ENCODE data around the gene C2orf15. TPM values are rescaled to one million over a fixed set of nuclear protein-coding genes. Genes with fewer than 3 reads are reported as not detected.

C2orf15 gene
- polyA plus RNA-seq, 1 donor from 2014 or later: 12.8 TPM

GRCh38 chr2:99152199-99152895 is 10.8 kb downstream of the C2orf15 start:
- Histone ChIP-seq H3K4me2 (ENCODE audit: low read length) (no peak overlapping the region), H3K9ac (ENCODE audit: low read length) (no peak overlapping the region), H3K4me3 (ENCODE audit: low read length) (no peak overlapping the region), H3K9me3 (ENCODE audit: low read length) (no peaks in the 10 kb centered on the region), H3K27me3 (ENCODE audit: insufficient read depth, low read depth, low read length) (no peaks in the 10 kb centered on the region), H3K36me3 (ENCODE audit: insufficient read depth, low read length) (no peaks in the 10 kb centered on the region), H4K20me1 (ENCODE audit: insufficient read depth) (no peaks in the 10 kb centered on the region), H3K9me2 (ENCODE audit: insufficient read depth, low read length) (no peaks in the 10 kb centered on the region), H2AFZ (ENCODE audit: low read depth, low read length) (no peak overlapping the region), H3F3A (ENCODE audit: insufficient read depth, low read length, poor library complexity, severe bottlenecking) (no peaks in the 10 kb centered on the region), H3K79me2 (replicated peaks; ENCODE audit: insufficient read depth, low read length) (no peaks in the 10 kb centered on the region), H3K27ac (ENCODE audit: low read length) (no peak overlapping the region)
- TF ChIP-seq CTCF (IDR thresholded peaks at IDR 0.05; ENCODE audit: poor library complexity, severe bottlenecking) (no peak), POLR2AphosphoS5 (IDR thresholded peaks at IDR 0.05) (no peak)

GRCh38 chr2:99153921-99154604 is 12.6 kb downstream of the C2orf15 start:
- no peaks in the 10 kb centered on the region for H3K9me2 ChIP-seq (ENCODE audit: insufficient read depth, low read length)
- H3K9me3 ChIP-seq (ENCODE audit: low read length): no peaks in the 10 kb centered on the region
- H3K4me2 ChIP-seq (ENCODE audit: low read length): peak overlapping the region; percentile 96
- H3F3A ChIP-seq (ENCODE audit: insufficient read depth, low read length, poor library complexity, severe bottlenecking): no peaks in the 10 kb centered on the region
- peak overlapping the region; percentile 67 for H2AFZ ChIP-seq (ENCODE audit: low read depth, low read length)
- H4K20me1 ChIP-seq (ENCODE audit: insufficient read depth): no peaks in the 10 kb centered on the region
- H3K27ac ChIP-seq (ENCODE audit: low read length): peak overlapping the region; percentile 74
- H3K79me2 ChIP-seq (replicated peaks; ENCODE audit: insufficient read depth, low read length): no peaks in the 10 kb centered on the region
- H3K9ac ChIP-seq (ENCODE audit: low read length): peak overlapping the region; percentile 74
- no peaks in the 10 kb centered on the region for H3K27me3 ChIP-seq (ENCODE audit: insufficient read depth, low read depth, low read length)
- peak overlapping the region; percentile 78 for H3K4me3 ChIP-seq (ENCODE audit: low read length)
- H3K36me3 ChIP-seq (ENCODE audit: insufficient read depth, low read length): no peaks in the 10 kb centered on the region
- TF ChIP-seq RAD21 (conservative IDR thresholded peaks at IDR 0.05): no peak
- no peak for TF ChIP-seq EP300 (conservative IDR thresholded peaks at IDR 0.05; ENCODE audit: poor library complexity, severe bottlenecking)
- no peak for TF ChIP-seq CTCF (IDR thresholded peaks at IDR 0.05; ENCODE audit: poor library complexity, severe bottlenecking)
- no peak for TF ChIP-seq REST (IDR thresholded peaks at IDR 0.05; ENCODE audit: borderline replicate concordance)
- TF ChIP-seq POLR2AphosphoS5 (IDR thresholded peaks at IDR 0.05): no peak
- no peak for TF ChIP-seq SMC3 (conservative IDR thresholded peaks at IDR 0.05; ENCODE audit: poor library complexity)
- no peak for TF ChIP-seq EZH2 (IDR thresholded peaks at IDR 0.05; ENCODE audit: borderline replicate concordance, insufficient read depth, low read length, poor library complexity, severe bottlenecking)
- no peak for TF ChIP-seq TAF1 (IDR thresholded peaks at IDR 0.05; ENCODE audit: low read depth)
- TF ChIP-seq MXI1 (conservative IDR thresholded peaks at IDR 0.05; ENCODE audit: poor library complexity, severe bottlenecking): no peak
